Subcutaneous abdominal adipose tissue (tissue), 5 donors: ENCODE data around the gene CRMP1.

Experiments
- H3K27ac ChIP-seq: one replicate; pipeline ENCODE4 v1.7.0; 2013; ENCODE audit warnings: low read depth, mild to moderate bottlenecking, inconsistent platforms, low read length, moderate library complexity
- H3K27me3 ChIP-seq, 5 donors: one replicate each; pipeline ENCODE4 v1.7.0; 2013; ENCODE audit warnings: low read length in 5 of 5, inconsistent platforms in 1 of 5; ENCODE audit not compliant: control insufficient read depth in 5 of 5, insufficient read depth in 4 of 5
- H3K36me3 ChIP-seq, 5 donors: one replicate each; pipeline ENCODE4 v1.7.0; 2013; ENCODE audit warnings: low read length in 5 of 5; ENCODE audit not compliant: control insufficient read depth in 5 of 5, insufficient read depth in 5 of 5
- H3K4me1 ChIP-seq, 5 donors: one replicate each; pipeline ENCODE4 v1.7.0; 2013; ENCODE audit warnings: low read length in 5 of 5, mild to moderate bottlenecking in 3 of 5, moderate library complexity in 1 of 5; ENCODE audit not compliant: control insufficient read depth in 5 of 5, insufficient read depth in 5 of 5
- H3K4me3 ChIP-seq, 5 donors: one replicate each; pipeline ENCODE4 v1.7.0; 2013; ENCODE audit warnings: low read length in 5 of 5, low read depth in 1 of 5
- H3K9ac ChIP-seq, 5 donors: one replicate each; pipeline ENCODE4 v1.7.0; 2013; ENCODE audit warnings: low read length in 5 of 5, mild to moderate bottlenecking in 4 of 5, moderate library complexity in 3 of 5
- H3K9me3 ChIP-seq, 5 donors: one replicate each; pipeline ENCODE4 v1.7.0; 2013; ENCODE audit warnings: low read length in 5 of 5; ENCODE audit not compliant: control insufficient read depth in 5 of 5
- donor health status: healthy.
- donor health status: healthy.
- donor health status: healthy.
- donor health status: healthy.
- donor health status: healthy.

The CRMP1 gene

DNA sequence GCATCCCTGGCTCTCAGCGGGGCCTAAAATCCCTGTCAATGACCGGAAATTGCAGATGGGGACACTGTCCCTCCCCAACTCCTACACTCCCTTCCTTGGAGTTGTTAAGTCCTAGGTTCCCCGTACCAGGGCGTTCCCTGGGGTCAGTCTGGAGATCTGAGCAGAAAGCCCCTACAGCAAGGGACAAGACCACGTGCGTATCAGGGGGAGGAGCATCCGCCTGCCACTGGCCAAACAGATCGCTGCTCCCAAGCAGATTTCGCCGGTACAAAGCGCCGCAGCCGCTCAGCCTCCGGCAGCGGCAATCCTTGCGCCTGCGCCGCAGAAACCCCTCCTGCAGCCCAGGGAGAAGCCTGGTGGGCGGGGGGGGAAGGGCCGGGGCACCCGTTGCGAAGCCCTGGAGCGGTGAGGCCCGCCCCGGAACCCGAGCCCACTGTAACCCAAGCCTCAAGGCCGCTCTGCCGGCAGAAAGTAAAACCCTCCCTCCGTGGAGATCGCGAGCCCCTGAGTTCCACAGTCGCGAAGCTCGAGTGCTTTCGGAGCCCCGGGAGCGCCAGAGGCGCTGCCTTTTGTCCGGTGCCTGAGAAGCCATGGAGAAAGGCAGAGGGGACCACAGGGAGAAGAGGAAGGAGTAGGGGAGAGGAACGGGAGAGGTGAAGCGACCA lies 2.7 kb downstream of the CRMP1 start:
- Histone ChIP-seq H3K27me3 (peaks cover 58 to 77% (median 70%) of the 10 kb centered on the region in 5 donors), H3K27ac (no peak overlapping the region), H3K9me3 (peaks cover 0 to 4% (median 0%) of the 10 kb centered on the region in 5 donors), H3K9ac (no peak overlapping the region), H3K4me1 (peaks cover 0 to 11% (median 10%) of the 10 kb centered on the region in 5 donors), H3K36me3 (no peaks in the 10 kb centered on the region), H3K4me3 (no peak overlapping the region)

DNA sequence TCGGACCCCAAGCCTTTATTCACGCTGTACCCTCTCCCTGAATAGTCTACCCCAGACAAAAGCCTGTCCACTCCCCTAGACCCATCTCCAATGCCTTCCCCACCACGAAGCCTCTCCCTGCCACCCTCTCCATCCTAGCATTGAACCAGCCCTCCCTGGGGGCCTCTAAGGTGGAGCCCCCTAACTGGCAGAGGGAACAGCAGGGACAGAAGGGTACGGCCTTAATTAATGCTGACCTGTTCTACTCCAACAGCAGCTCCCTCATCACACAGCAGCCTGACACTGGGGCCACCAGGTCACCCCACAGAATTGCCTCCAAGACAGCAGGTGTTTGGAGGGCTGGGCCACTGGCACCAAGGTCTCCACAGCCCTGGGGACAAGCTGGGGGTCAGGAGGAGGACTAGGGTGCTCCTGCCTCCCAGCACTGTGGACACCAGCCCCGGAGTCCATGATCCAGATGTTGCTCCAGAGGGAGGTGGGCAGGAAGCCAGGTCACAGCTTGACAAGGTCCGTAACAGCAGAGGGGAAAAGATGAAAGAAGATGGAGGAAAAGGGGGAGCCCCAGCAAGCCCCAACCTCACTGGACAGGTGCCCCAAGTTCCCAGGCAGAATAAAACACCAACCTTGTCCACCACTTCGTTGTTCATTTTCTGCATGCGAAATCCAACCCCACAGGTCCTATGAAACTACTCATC lies 3.7 kb downstream of the CRMP1 start:
- Histone ChIP-seq H3K36me3 (no peaks in the 10 kb centered on the region), H3K4me3 (no peak overlapping the region), H3K4me1 (peaks cover 0 to 11% (median 10%) of the 10 kb centered on the region in 5 donors), H3K9me3 (peaks cover 0 to 4% (median 0%) of the 10 kb centered on the region in 5 donors), H3K9ac (no peak overlapping the region), H3K27ac (no peak overlapping the region), H3K27me3 (peaks cover 57 to 73% (median 64%) of the 10 kb centered on the region in 5 donors)

GRCh38 chr4:5888222-5889001 lies 4.5 kb downstream of the CRMP1 start:
- H3K4me1 ChIP-seq = peaks cover 0 to 11% (median 10%) of the 10 kb centered on the region in 5 donors
- no peaks in the 10 kb centered on the region for H3K36me3 ChIP-seq
- no peak overlapping the region for H3K9ac ChIP-seq
- H3K4me3 ChIP-seq = peak overlapping the region in 3 of 5 donors; percentile 6 to 32 (median 18)
- H3K9me3 ChIP-seq = no peaks in the 10 kb centered on the region
- H3K27ac ChIP-seq = no peak overlapping the region
- H3K27me3 ChIP-seq = peaks cover 52 to 66% (median 57%) of the 10 kb centered on the region in 5 donors

GRCh38 chr4:5887361-5888221 lies 5.3 kb downstream of the CRMP1 start:
- H3K27me3 ChIP-seq = peaks cover 49 to 63% (median 54%) of the 10 kb centered on the region in 5 donors
- H3K27ac ChIP-seq = no peak overlapping the region
- peaks cover 0 to 11% (median 7%) of the 10 kb centered on the region in 5 donors for H3K4me1 ChIP-seq
- peak overlapping the region in 1 of 5 donors; percentile 8 for H3K4me3 ChIP-seq
- H3K9ac ChIP-seq = no peak overlapping the region
- H3K36me3 ChIP-seq = no peaks in the 10 kb centered on the region
- no peaks in the 10 kb centered on the region for H3K9me3 ChIP-seq

- no peak overlapping the region for H3K27ac ChIP-seq
These were observed 5.9 kb downstream of the CRMP1 start for GRCh38 chr4:5887011-5887360.

DNA sequence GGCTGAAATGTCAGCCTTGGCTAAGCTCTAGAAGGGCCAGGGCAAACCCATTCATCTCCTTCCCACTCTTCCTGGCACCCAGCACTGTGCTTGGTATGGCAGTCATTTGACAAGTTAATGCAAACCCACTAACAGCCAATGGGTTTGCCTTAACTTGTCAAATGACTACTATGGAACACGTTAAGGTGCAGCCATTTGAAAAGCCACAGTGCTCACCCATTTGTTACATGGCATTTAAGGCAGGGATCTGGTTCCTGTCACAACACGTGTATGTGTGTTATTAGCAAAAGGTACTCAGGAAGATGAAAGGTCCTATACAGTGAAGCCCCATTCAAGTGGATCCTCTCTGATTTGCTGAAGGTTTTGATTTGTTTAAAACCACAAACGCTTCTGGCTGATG lies 7.2 kb downstream of the CRMP1 start:
- Histone ChIP-seq H3K9ac (no peak overlapping the region), H3K4me1 (peaks cover 0 to 11% (median 7%) of the 10 kb centered on the region in 5 donors), H3K4me3 (no peak overlapping the region), H3K36me3 (no peaks in the 10 kb centered on the region), H3K9me3 (no peaks in the 10 kb centered on the region), H3K27ac (no peak overlapping the region), H3K27me3 (peaks cover 33 to 51% (median 43%) of the 10 kb centered on the region in 5 donors)

More at GRCh38 chr4:5887011-5887360, 5.9 kb downstream of the CRMP1 start:
- Histone ChIP-seq H3K36me3 (no peaks in the 10 kb centered on the region), H3K9ac (no peak overlapping the region), H3K4me3 (no peak overlapping the region), H3K9me3 (no peaks in the 10 kb centered on the region), H3K27me3 (peaks cover 45 to 62% (median 53%) of the 10 kb centered on the region in 5 donors), H3K4me1 (peaks cover 0 to 11% (median 7%) of the 10 kb centered on the region in 5 donors)

DNA sequence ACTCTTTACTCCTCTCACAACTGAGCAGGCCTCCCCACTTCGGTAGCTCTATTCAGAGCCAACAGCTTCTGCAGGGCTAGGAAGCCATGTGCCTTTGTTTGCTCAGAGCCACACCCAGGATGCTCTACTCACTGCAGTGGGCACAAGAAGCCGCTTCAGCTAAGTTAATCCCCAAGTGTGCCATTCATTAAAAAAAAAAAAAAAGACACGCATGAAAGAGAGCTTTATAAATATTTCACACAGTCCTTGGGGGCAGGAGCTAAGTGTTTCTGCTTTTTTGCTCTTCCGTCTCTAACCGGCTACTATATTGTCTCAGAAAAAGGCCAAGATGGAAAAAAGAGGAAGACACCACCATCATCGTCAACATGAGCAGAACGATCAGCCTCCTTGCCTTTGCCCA lies 8.1 kb downstream of the CRMP1 start:
- Histone ChIP-seq H3K36me3 (no peaks in the 10 kb centered on the region), H3K27ac (no peak overlapping the region), H3K4me1 (peaks cover 0 to 10% (median 6%) of the 10 kb centered on the region in 5 donors), H3K9ac (no peak overlapping the region), H3K27me3 (peaks cover 24 to 42% (median 34%) of the 10 kb centered on the region in 5 donors), H3K4me3 (no peak overlapping the region), H3K9me3 (no peaks in the 10 kb centered on the region)

DNA sequence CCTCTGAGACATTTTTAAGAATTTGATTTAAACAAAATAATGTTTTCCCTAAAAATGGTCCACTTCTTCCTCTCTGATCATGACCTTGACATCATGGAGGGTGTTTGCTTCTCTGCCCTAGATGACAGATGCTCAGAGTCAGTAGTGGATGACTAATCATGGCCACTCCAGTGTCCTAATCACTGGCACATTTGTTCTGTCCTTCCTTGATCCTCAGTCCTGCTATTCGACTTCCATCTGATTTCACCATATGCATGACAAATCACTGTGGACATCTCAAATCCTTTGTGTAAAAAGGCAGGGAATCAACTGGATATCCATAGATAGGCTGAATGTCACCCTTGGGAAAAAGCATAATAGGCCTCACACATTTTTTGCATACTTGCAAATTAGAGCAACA lies 9.0 kb downstream of the CRMP1 start:
- H3K36me3 ChIP-seq = no peaks in the 10 kb centered on the region
- no peak overlapping the region for H3K27ac ChIP-seq
- H3K9ac ChIP-seq = no peak overlapping the region
- H3K9me3 ChIP-seq = no peaks in the 10 kb centered on the region
- H3K27me3 ChIP-seq = peaks cover 16 to 33% (median 25%) of the 10 kb centered on the region in 5 donors
- H3K4me3 ChIP-seq = no peak overlapping the region
- H3K4me1 ChIP-seq = peaks cover 0 to 10% (median 6%) of the 10 kb centered on the region in 5 donors

- H3K27me3 ChIP-seq = peaks cover 15 to 31% (median 22%) of the 10 kb centered on the region in 5 donors
- no peak overlapping the region for H3K9ac ChIP-seq
- H3K36me3 ChIP-seq = no peaks in the 10 kb centered on the region
- no peak overlapping the region for H3K27ac ChIP-seq
- peaks cover 0 to 7% (median 6%) of the 10 kb centered on the region in 5 donors for H3K4me1 ChIP-seq
- no peaks in the 10 kb centered on the region for H3K9me3 ChIP-seq
- H3K4me3 ChIP-seq = no peak overlapping the region
These were observed 9.9 kb downstream of the CRMP1 start for GRCh38 chr4:5882947-5883346.
